Stomach (tissue), 9 donors: ENCODE measurements around the gene RFX2. TPM values are rescaled to one million over a fixed set of nuclear protein-coding genes. Genes with fewer than 3 reads are reported as not detected.
A peak's percentile ranks its signal among the peaks of the same experiment; 100 is the strongest.

Experiments
- DNase-seq, 2 donors: peaks; one replicate each; pipeline versions ENCODE4 v3.0.0 to v3.0.0-alpha.2; 2013 to 2019
- H3K27ac ChIP-seq, 5 donors: fragments of 200-600 bp in 4 of 5; sonication (generic) in 4 of 5; one replicate each; pipeline ENCODE4 v1.5.1; 2013 to 2019; ENCODE audit warnings: mild to moderate bottlenecking in 1 of 5, moderate library complexity in 1 of 5
- H3K27me3 ChIP-seq, 3 donors: fragments of 200-600 bp; sonication (generic); one replicate each; pipeline ENCODE4 v1.5.1; 2017 to 2019; ENCODE audit warnings: mixed run types in 1 of 3
- H3K36me3 ChIP-seq, 4 donors: fragments of 200-600 bp; sonication (generic); 1 replicate in 3 of 4; 2 replicates in 1 of 4; pipeline ENCODE4 v1.5.1; 2016 to 2019
- H3K4me1 ChIP-seq, 4 donors: fragments of 200-600 bp; sonication (generic); one replicate each; pipeline ENCODE4 v1.5.1; 2016 to 2019
- H3K4me3 ChIP-seq, 4 donors: fragments of 200-600 bp; sonication (generic) in 3 of 4; one replicate each; pipeline ENCODE4 v1.5.1; 2016 to 2019; ENCODE audit warnings: mild to moderate bottlenecking in 1 of 4
- H3K9me3 ChIP-seq, 4 donors: fragments of 200-600 bp; sonication (generic); one replicate each; pipeline ENCODE4 v1.5.1; 2016 to 2019
- CTCF ChIP-seq, 7 experiments: fragments of 450-650 bp in 4 of 7; fragments of 200-600 bp in 3 of 7; sonication (generic) in 3 of 7; IDR thresholded peaks; one replicate each; pipeline ENCODE4 v1.5.1; 2016 to 2019; ENCODE audit warnings: antibody characterized with exemption in 7 of 7, control low read depth in 2 of 7, mild to moderate bottlenecking in 1 of 7
- EP300 ChIP-seq: sonication (generic); formaldehyde crosslinking; IDR thresholded peaks from one replicate; pipeline ENCODE4 v1.6.1; 2017; ENCODE audit warnings: antibody characterized with exemption
- POLR2A ChIP-seq, 4 donors: fragments of 450-650 bp; IDR thresholded peaks; one replicate each; pipeline ENCODE4 v1.6.1; 2016; ENCODE audit warnings: antibody characterized with exemption in 4 of 4, control low read depth in 2 of 4, mild to moderate bottlenecking in 1 of 4, moderate library complexity in 1 of 4
- POLR2AphosphoS5 ChIP-seq, 3 donors: sonication (generic); formaldehyde crosslinking; IDR thresholded peaks; one replicate each; pipeline ENCODE4 v1.6.1; 2016; ENCODE audit warnings: antibody characterized with exemption in 3 of 3
- WGBS, 5 donors: extraction: QIAGEN DNeasy Blood & Tissue Kit in 3 of 5; methylation state at CpG; one replicate each; pipeline versions ENCODE4 v1.1.5 to v1.1.7; 2013 to 2018; 5-methylcytosine and 5-hydroxymethylcytosine counted together
- intact Hi-C: fragments of 100-400 bp; cut with DNase I; formaldehyde crosslinking; loops from one replicate; pipeline ENCODE4 v1.15.1; 2023; ENCODE audit warnings: low total_unique reads
- polyA plus RNA-seq, 3 donors: library from polyadenylated mRNA; stranded (reverse); fragments of 200-250 nt; gene quantifications; one replicate each; pipeline ENCODE4 v1.2.3, GENCODE V29; 2013
- total RNA-seq, 5 donors: library from RNA; depleted of rRNA; stranded (reverse); fragments of >200 nt; gene quantifications; one replicate each; pipeline versions ENCODE4 v1.1.0 to v1.2.3, GENCODE V29; 2014 to 2016
- donor health status: healthy with polysubstance abuse.
- donor health status: Bipolar disorder and iron deficiency.
- donor health status: healthy.

The RFX2 gene
- total and polyA plus RNA-seq, 8 donors: 1.2 to 123 (median 8.0) TPM

GRCh38 chr19:6022570-6023064, 87.7 kb downstream of the RFX2 start:
- no peaks in the 10 kb centered on the region for H3K9me3 ChIP-seq
- no peak for DNase-seq
- H3K4me1 ChIP-seq: peaks cover 18 to 37% (median 29%) of the 10 kb centered on the region in 4 donors
- TF ChIP-seq POLR2AphosphoS5 (IDR thresholded peaks at IDR 0.05): no peak
- no peak for TF ChIP-seq POLR2A (IDR thresholded peaks at IDR 0.05)
- TF ChIP-seq EP300: no peak
- peak in 1 of 7 experiments; percentile 26 for TF ChIP-seq CTCF (IDR thresholded peaks at IDR 0.05)
- peaks cover 4 to 23% (median 18%) of the 10 kb centered on the region in 4 donors for H3K36me3 ChIP-seq
- intact Hi-C loops: loop anchor here (5.0 kb wide), 1 partner anchor 35 kb away; no protein-coding TSS in a partner anchor
- H3K27me3 ChIP-seq: no peaks in the 10 kb centered on the region
- 64 to 77% (median 68%) methylated on average over 12 to 16 of the region's 16 CpGs for WGBS, 5 donors
- H3K4me3 ChIP-seq: no peak overlapping the region
- H3K27ac ChIP-seq: peak overlapping the region in 4 of 5 donors; percentile 37 to 73 (median 51)

- H3K27ac ChIP-seq: peak overlapping the region in 4 of 5 donors; percentile 14 to 73 (median 51)
- intact Hi-C loops: loop anchor here (5.0 kb wide), 1 partner anchor 35 kb away; no protein-coding TSS in a partner anchor
These were observed 88.3 kb downstream of the RFX2 start for GRCh38 chr19:6021878-6022569.

GRCh38 chr19:6020972-6021805, 89.1 kb downstream of the RFX2 start:
- peaks cover 0 to 9% (median 6%) of the 10 kb centered on the region in 4 donors for H3K36me3 ChIP-seq
- peaks cover 18 to 37% (median 29%) of the 10 kb centered on the region in 4 donors for H3K4me1 ChIP-seq
- WGBS, 5 donors: 47 to 69% (median 56%) methylated on average over 22 of the region's 22 CpGs
- H3K4me3 ChIP-seq: peak overlapping the region in 1 of 4 donors; percentile 25
- no peak for TF ChIP-seq EP300
- no peak for TF ChIP-seq CTCF (IDR thresholded peaks at IDR 0.05)
- DNase-seq: peak; percentile 42 to 56
- peak overlapping the region in 4 of 5 donors; percentile 24 to 73 (median 44) for H3K27ac ChIP-seq
- H3K27me3 ChIP-seq: no peaks in the 10 kb centered on the region
- no peaks in the 10 kb centered on the region for H3K9me3 ChIP-seq
- intact Hi-C loops: loop anchor here (5.0 kb wide), 1 partner anchor 34 kb away; no protein-coding TSS in a partner anchor

More at GRCh38 chr19:6021878-6022569, 88.3 kb downstream of the RFX2 start:
- Histone ChIP-seq H3K27me3 (no peaks in the 10 kb centered on the region), H3K4me3 (no peak overlapping the region), H3K9me3 (no peaks in the 10 kb centered on the region), H3K4me1 (peaks cover 18 to 37% (median 29%) of the 10 kb centered on the region in 4 donors), H3K36me3 (peaks cover 4 to 17% (median 13%) of the 10 kb centered on the region in 4 donors)
- DNase-seq: peak; percentile 89 to 93
- WGBS, 5 donors: 38 to 52% (median 42%) methylated on average over 29 of the region's 29 CpGs
- TF ChIP-seq POLR2AphosphoS5 (IDR thresholded peaks at IDR 0.05): peak in 1 of 3 donors; percentile 52
- no peak for TF ChIP-seq EP300
- TF ChIP-seq CTCF (IDR thresholded peaks at IDR 0.05): peak in 5 of 7 experiments; percentile 64 to 89 (median 78)
